ENCODE results near the gene PRDM8. TPM values are rescaled to one million over a fixed set of nuclear protein-coding genes. Genes with fewer than 3 reads are reported as not detected.

The PRDM8 gene
- total RNA-seq, 2 donors from 2014 or later, result 10.2 to 20.0 TPM

DNA sequence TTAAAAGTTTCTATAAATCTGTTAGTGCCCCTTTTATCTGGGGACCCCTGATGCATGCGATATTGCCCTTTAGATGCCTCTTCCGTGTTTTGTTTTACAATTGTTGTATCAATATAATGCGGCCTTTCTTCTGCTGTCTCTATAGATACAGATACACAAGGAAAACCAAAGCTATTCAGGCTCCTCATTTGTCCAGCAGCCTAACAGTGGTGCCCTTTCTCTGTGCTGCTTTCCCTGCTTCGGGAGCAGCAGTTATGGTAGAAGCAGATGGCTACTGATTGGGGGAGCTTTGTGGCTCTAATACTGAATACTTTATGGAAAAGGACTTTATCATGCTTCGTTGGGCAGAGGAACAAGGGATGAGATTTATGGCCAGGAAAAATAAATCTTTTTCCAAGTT, 10.6 kb upstream of the PRDM8 start:
- Mint-ChIP-seq H3K27me3 (no peaks in the 10 kb centered on the region), H3K4me3 (no peak overlapping the region), H3K4me1 (peaks cover 34% of the 10 kb centered on the region), H3K27ac (peak overlapping the region; percentile 96), H3K36me3 (ENCODE audit: low read depth) (peaks cover 3% of the 10 kb centered on the region)
- no peak for DNase-seq
- H3K9me3 ChIP-seq (ENCODE audit: control insufficient read depth, low read length, poor library complexity, severe bottlenecking), result no peaks in the 10 kb centered on the region
- no peak for ATAC-seq

- DNase-seq, result no peak
- H3K9me3 ChIP-seq (ENCODE audit: control insufficient read depth, low read length, poor library complexity, severe bottlenecking), result no peaks in the 10 kb centered on the region
- Mint-ChIP-seq H3K27ac (peak overlapping the region; percentile 14), H3K4me3 (peak overlapping the region; percentile 28), H3K36me3 (ENCODE audit: low read depth) (peaks cover 6% of the 10 kb centered on the region), H3K27me3 (no peaks in the 10 kb centered on the region), H3K4me1 (peaks cover 25% of the 10 kb centered on the region)
- ATAC-seq, result no peak
These were observed 9.6 kb upstream of the PRDM8 start for GRCh38 chr4:80187677-80188076.

- peaks cover 6% of the 10 kb centered on the region for H3K36me3 Mint-ChIP-seq (ENCODE audit: low read depth)
- H3K9me3 ChIP-seq (ENCODE audit: control insufficient read depth, low read length, poor library complexity, severe bottlenecking), result no peaks in the 10 kb centered on the region
- DNase-seq (no peak), ATAC-seq (no peak)
- H3K4me3 Mint-ChIP-seq, result no peak overlapping the region
- peak overlapping the region; percentile 32 for H3K27ac Mint-ChIP-seq
- H3K27me3 Mint-ChIP-seq, result no peaks in the 10 kb centered on the region
- H3K4me1 Mint-ChIP-seq, result peaks cover 20% of the 10 kb centered on the region
These were observed 8.9 kb upstream of the PRDM8 start for GRCh38 chr4:80188457-80188800.

DNA sequence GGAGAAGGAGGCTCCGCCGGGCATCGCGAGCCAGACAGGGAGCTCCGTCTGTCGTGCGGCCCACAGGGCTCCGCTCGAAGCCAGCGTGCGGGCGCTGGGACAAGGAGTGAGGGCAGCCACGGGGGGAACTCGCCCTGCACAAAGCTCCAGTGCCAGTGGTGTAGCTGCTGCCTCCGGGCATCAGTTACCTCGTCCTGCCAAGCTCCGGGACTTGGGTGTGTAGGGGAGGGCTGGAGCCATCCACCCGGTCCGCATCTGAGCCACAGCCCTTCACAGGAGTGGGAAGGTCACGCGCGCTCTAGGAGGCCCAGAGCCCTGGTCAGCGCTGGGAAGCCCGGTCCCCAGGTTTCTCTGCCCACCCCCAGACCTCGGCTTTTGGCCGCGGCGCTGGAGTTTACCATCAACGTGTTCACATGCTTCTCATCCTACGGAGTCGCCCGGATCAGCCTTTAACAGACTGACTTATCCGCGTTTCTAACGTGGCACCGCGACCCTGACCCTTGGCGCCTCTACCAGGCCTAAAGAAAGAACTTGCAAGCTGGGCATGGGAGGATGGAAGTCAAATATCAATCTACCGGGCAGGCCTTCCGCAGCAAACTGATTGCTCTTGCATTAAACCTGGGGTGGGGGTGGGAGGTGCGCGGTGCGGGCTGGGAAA, 8.4 kb upstream of the PRDM8 start:
- no peak for ATAC-seq
- H3K36me3 Mint-ChIP-seq (ENCODE audit: low read depth), result peaks cover 6% of the 10 kb centered on the region
- H3K9me3 ChIP-seq (ENCODE audit: control insufficient read depth, low read length, poor library complexity, severe bottlenecking), result no peaks in the 10 kb centered on the region
- peaks cover 20% of the 10 kb centered on the region for H3K4me1 Mint-ChIP-seq
- H3K4me3 Mint-ChIP-seq, result no peak overlapping the region
- H3K27ac Mint-ChIP-seq, result no peak overlapping the region
- no peaks in the 10 kb centered on the region for H3K27me3 Mint-ChIP-seq
- no peak for DNase-seq

- Mint-ChIP-seq H3K36me3 (ENCODE audit: low read depth) (peaks cover 4% of the 10 kb centered on the region), H3K27me3 (no peaks in the 10 kb centered on the region)
These were observed 7.7 kb upstream of the PRDM8 start for GRCh38 chr4:80189581-80189955.

DNA sequence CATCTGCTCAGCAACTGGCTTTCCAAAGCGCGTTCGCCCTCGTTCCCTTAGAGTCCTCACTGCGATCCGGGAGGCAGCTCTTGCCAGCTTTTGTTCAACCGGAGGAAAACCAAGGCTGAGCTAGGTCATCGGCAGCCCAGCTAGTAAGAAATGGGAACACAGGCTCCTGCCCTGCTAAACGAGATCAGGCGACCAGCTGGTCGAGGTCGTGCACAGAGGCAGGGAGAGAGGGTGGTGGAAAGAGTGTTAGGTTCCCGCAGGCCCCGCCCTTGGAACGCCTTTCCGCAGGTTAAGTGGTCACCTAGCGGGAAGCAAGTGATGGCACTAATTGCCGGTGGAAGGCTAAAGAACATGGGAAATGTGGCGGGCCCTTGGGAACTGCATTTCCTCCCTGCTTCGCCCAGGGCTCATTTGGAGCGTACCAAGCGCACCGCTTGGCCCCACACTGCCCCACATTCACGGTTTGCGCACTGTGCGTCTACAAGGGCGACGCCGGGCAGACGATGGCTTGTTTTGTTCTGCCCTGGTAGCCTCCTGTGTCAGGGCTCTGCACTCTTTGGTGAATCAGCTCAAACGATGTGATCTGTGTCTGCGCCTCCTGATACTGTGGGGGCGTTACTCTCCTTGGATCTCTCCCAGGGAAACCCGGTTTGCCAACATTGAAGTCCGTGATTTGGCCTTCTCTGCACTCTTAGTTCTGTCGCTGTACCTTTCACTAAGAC, 7.2 kb upstream of the PRDM8 start:
- DNase-seq, result no peak
- H3K27me3 Mint-ChIP-seq, result no peaks in the 10 kb centered on the region
- peaks cover 5% of the 10 kb centered on the region for H3K36me3 Mint-ChIP-seq (ENCODE audit: low read depth)
- no peak for ATAC-seq
- H3K4me1 Mint-ChIP-seq, result peaks cover 18% of the 10 kb centered on the region
- no peaks in the 10 kb centered on the region for H3K9me3 ChIP-seq (ENCODE audit: control insufficient read depth, low read length, poor library complexity, severe bottlenecking)
- H3K4me3 Mint-ChIP-seq, result no peak overlapping the region
- no peak overlapping the region for H3K27ac Mint-ChIP-seq

More at GRCh38 chr4:80189581-80189955, 7.7 kb upstream of the PRDM8 start:
- Mint-ChIP-seq H3K4me3 (no peak overlapping the region), H3K4me1 (peaks cover 20% of the 10 kb centered on the region), H3K27ac (no peak overlapping the region)
- DNase-seq, result no peak
- ATAC-seq, result no peak
- H3K9me3 ChIP-seq (ENCODE audit: control insufficient read depth, low read length, poor library complexity, severe bottlenecking), result no peaks in the 10 kb centered on the region

DNA sequence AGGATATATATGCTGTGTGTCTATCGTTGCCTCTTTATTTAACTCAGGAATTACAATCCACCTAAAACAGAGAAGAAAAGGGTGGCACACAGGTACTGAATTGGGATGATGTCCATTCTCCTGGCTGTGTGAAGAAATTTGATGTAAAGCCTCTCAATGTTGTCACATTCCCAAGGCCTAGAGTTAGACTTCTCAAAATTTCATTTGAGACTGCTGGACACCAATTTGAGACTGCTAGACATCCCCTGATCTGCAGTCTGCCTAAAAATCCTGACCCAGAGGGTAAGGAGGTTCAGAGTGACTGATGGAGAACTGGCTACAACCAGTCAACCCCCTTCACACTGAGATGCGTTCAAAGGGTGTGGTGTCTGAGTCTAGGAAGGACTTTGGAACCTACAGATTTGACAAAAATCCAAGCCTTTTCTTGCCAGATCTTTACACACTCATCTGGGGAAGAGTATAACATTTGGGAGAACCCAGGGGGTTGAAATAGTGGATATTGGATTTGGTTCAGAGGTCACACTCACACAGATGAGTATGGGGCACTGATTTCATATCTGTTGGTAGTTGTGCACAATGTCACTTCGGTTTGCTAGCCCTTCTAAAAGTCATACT, 4.9 kb upstream of the PRDM8 start:
- no peak for DNase-seq

GRCh38 chr4:80192937-80193336, 4.4 kb upstream of the PRDM8 start:
- H3K36me3 Mint-ChIP-seq (ENCODE audit: low read depth), result peaks cover 10% of the 10 kb centered on the region
- no peak for ATAC-seq

More for the DNA sequence above, 4.9 kb upstream of the PRDM8 start:
- peaks cover under 1% of the 10 kb centered on the region for H3K27me3 Mint-ChIP-seq
- H3K4me3 Mint-ChIP-seq, result no peak overlapping the region
- H3K27ac Mint-ChIP-seq, result no peak overlapping the region
- peaks cover 14% of the 10 kb centered on the region for H3K4me1 Mint-ChIP-seq
- H3K9me3 ChIP-seq (ENCODE audit: control insufficient read depth, low read length, poor library complexity, severe bottlenecking), result no peaks in the 10 kb centered on the region
- ATAC-seq, result no peak
- peaks cover 7% of the 10 kb centered on the region for H3K36me3 Mint-ChIP-seq (ENCODE audit: low read depth)

DNA sequence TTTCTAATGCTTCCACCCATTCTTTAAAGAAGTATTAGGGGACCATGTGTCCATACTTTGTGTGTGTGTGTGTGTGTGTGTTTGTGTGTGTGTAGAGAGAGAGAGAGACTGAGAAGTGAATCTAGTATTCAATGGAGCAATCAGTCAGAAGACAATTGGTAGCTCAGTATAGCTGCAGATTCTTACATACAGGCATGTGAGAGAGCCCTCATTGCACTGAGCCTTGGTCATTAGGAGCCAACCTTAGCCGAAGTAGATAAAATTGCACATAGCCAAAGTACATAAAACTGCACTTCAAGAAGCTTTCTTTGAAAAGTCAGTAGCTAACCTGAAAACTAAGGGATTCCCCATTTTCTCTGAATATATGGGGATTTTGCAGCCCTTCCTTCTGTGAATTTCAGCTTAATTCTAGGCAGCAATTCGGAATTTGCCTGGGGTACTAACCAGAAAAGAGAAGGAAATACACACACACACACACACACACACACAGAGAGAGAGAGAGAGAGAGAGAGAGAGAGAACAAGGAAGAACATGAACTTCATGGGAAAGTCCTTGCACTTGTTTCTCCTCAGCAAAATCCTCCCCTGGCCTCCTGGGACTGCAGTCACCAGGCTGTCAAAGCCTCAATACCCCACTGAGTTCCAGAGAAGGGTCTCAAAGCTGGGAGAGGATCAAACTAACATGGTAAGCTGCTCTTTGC, 1.7 kb upstream of the PRDM8 start:
- DNase-seq, result no peak
- H3K27ac Mint-ChIP-seq, result peak overlapping the region; percentile 62
- peaks cover 22% of the 10 kb centered on the region for H3K4me1 Mint-ChIP-seq
- H3K36me3 Mint-ChIP-seq (ENCODE audit: low read depth), result peaks cover 12% of the 10 kb centered on the region
- no peak for ATAC-seq
- peaks cover 10% of the 10 kb centered on the region for H3K27me3 Mint-ChIP-seq
- H3K9me3 ChIP-seq (ENCODE audit: control insufficient read depth, low read length, poor library complexity, severe bottlenecking), result no peaks in the 10 kb centered on the region
- peak overlapping the region; percentile 88 for H3K4me3 Mint-ChIP-seq

More at GRCh38 chr4:80192937-80193336, 4.4 kb upstream of the PRDM8 start:
- peaks cover 7% of the 10 kb centered on the region for H3K27me3 Mint-ChIP-seq
- no peak for DNase-seq
- no peaks in the 10 kb centered on the region for H3K9me3 ChIP-seq (ENCODE audit: control insufficient read depth, low read length, poor library complexity, severe bottlenecking)
- no peak overlapping the region for H3K27ac Mint-ChIP-seq
- H3K4me3 Mint-ChIP-seq, result no peak overlapping the region
- peaks cover 17% of the 10 kb centered on the region for H3K4me1 Mint-ChIP-seq

DNA sequence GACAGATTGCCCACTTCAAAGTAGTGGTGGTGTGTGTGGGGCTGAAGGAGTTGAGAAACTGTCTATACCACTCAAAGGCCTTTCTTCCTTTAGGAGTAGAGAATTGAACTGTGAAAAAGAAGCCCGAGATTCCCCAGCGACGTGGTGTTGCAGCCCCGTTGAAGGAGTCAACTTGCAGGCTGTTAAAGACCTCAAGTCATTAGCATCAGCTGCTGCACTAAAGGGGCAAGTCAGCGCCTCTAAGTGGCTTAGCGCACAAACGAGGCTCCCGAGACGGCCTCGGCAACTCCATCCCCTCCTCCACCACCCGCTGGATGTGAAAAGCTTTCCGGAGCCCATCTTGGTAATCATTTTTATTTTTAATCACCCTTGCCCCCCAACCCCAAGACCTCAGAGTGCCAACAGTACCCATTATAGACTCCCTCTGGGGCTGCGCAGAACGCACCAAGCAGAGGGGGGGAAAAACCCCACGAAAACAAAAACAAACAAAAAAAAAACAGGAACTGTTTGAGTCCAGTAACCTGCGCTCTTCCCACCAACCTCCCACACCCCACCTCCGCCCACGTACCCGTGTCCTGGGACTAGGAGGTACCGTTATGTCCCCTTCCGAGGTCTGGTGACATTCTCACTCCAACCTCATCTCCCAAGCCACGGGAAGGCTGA, 913 bp upstream of the PRDM8 start:
- H3K27me3 Mint-ChIP-seq, result peaks cover 10% of the 10 kb centered on the region
- H3K9me3 ChIP-seq (ENCODE audit: control insufficient read depth, low read length, poor library complexity, severe bottlenecking), result no peaks in the 10 kb centered on the region
- peak overlapping the region; percentile 88 for H3K4me3 Mint-ChIP-seq
- H3K4me1 Mint-ChIP-seq, result peaks cover 27% of the 10 kb centered on the region
- peak overlapping the region; percentile 62 for H3K27ac Mint-ChIP-seq
- DNase-seq (no peak), ATAC-seq (peak; percentile 37)
- H3K36me3 Mint-ChIP-seq (ENCODE audit: low read depth), result peaks cover 12% of the 10 kb centered on the region

- peaks cover 10% of the 10 kb centered on the region for H3K27me3 Mint-ChIP-seq
- H3K4me1 Mint-ChIP-seq, result peaks cover 32% of the 10 kb centered on the region
- ATAC-seq (no peak), DNase-seq (no peak)
- peaks cover 9% of the 10 kb centered on the region for H3K36me3 Mint-ChIP-seq (ENCODE audit: low read depth)
- no peaks in the 10 kb centered on the region for H3K9me3 ChIP-seq (ENCODE audit: control insufficient read depth, low read length, poor library complexity, severe bottlenecking)
- peak overlapping the region; percentile 88 for H3K4me3 Mint-ChIP-seq
- H3K27ac Mint-ChIP-seq, result peak overlapping the region; percentile 94
These were observed 518 bp downstream of the PRDM8 start for GRCh38 chr4:80197601-80198440.

- no peak for DNase-seq
- Mint-ChIP-seq H3K27ac (peak overlapping the region; percentile 94), H3K4me3 (peak overlapping the region; percentile 88), H3K27me3 (peaks cover 10% of the 10 kb centered on the region), H3K4me1 (peaks cover 32% of the 10 kb centered on the region), H3K36me3 (ENCODE audit: low read depth) (peaks cover 9% of the 10 kb centered on the region)
- no peaks in the 10 kb centered on the region for H3K9me3 ChIP-seq (ENCODE audit: control insufficient read depth, low read length, poor library complexity, severe bottlenecking)
- no peak for ATAC-seq
These were observed 1.1 kb downstream of the PRDM8 start for GRCh38 chr4:80198441-80198837.

All from T-helper 17 cell (primary cell).